ENCODE measurements around the gene BCL7A.
"Not testable (repeated sequence)": the region's sequence is repeated elsewhere in the genome, so short reads cannot be mapped to it uniquely, and the experiment has no call there.

Gene BCL7A

DNA sequence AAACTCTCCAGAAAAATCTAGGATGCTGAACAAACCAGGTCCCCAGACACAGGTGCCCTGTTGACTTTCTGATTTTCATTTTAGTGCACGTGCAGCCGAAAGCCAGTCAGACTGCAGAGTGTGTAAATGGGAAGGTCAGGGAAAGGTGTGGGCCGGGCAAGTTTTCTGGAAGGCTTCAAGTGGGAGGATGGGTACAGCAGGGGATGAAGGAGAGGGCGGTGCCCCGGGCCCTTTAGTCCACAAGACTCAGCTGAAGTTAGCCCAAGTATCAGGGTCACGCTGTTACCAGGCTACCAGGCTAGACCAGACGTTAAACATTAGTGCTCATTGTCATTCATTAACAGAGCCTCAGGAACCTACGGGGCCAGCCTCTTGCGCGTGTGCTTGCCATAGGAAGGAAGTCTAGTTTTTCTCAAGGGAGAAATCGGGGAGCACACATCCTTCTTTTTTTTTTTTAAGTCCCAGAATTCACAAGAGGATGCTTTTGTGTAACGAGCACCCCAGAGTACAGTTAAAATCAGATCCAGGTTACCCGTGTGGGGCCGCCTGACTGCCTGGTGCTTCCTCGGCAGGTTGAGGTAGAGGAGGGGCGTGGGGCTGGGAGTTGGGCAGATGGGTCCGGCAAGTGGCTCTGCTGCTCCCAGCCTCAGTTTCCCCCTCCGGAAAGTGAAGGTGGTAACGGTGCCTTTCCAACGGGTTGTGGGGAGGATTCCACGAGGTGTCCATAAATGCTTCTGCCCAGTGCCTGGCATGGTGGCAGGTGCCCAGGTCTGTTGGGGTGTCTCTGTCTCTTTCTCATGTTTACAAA is 19.1 kb downstream of the BCL7A start:
- Histone ChIP-seq H3K4me2 (ENCODE audit: low read depth, low read length, poor library complexity, severe bottlenecking) (no peak overlapping the region), H3K4me1 (ENCODE audit: insufficient read depth, low read length, poor library complexity, severe bottlenecking) (no peaks in the 10 kb centered on the region), H3K27me3 (ENCODE audit: insufficient read depth, low read length, poor library complexity, severe bottlenecking) (no peaks in the 10 kb centered on the region), H4K20me1 (ENCODE audit: insufficient read depth, low read length, poor library complexity, severe bottlenecking) (no peaks in the 10 kb centered on the region), H3K9ac (ENCODE audit: low read depth, low read length, poor library complexity, severe bottlenecking) (no peak overlapping the region), H2AFZ (ENCODE audit: low read length) (no peak overlapping the region), H3K9me3 (ENCODE audit: insufficient read depth, low read depth, low read length) (no peaks in the 10 kb centered on the region), H3K36me3 (ENCODE audit: insufficient read depth, low read length) (peaks cover 66% of the 10 kb centered on the region; the same call in 1 of the 2 replicates), H3K9me2 (replicated peaks; ENCODE audit: low read depth, low read length) (no peaks in the 10 kb centered on the region), H3K4me3 (ENCODE audit: low read length, poor library complexity, severe bottlenecking) (no peak overlapping the region), H3K79me2 (ENCODE audit: insufficient read depth, low read length) (no peaks in the 10 kb centered on the region), H3F3A (ENCODE audit: low read depth) (no peaks in the 10 kb centered on the region)
- TF ChIP-seq EZH2phosphoT487 (IDR thresholded peaks at IDR 0.05; ENCODE audit: borderline replicate concordance) (no peak), CTCF (conservative IDR thresholded peaks at IDR 0.05; ENCODE audit: low read length) (no peak)

GRCh38 chr12:122041458-122041857 is 19.8 kb downstream of the BCL7A start:
- not testable (repeated sequence) for H3K9me2 ChIP-seq (replicated peaks; ENCODE audit: low read depth, low read length); H3K9ac ChIP-seq (ENCODE audit: low read depth, low read length, poor library complexity, severe bottlenecking); H3K27me3 ChIP-seq (ENCODE audit: insufficient read depth, low read length, poor library complexity, severe bottlenecking); H4K20me1 ChIP-seq (ENCODE audit: insufficient read depth, low read length, poor library complexity, severe bottlenecking); H3K4me3 ChIP-seq (ENCODE audit: low read length, poor library complexity, severe bottlenecking); H3K4me1 ChIP-seq (ENCODE audit: insufficient read depth, low read length, poor library complexity, severe bottlenecking); H3K4me2 ChIP-seq (ENCODE audit: low read depth, low read length, poor library complexity, severe bottlenecking); H3K9me3 ChIP-seq (ENCODE audit: insufficient read depth, low read depth, low read length); H3F3A ChIP-seq (ENCODE audit: low read depth); H3K79me2 ChIP-seq (ENCODE audit: insufficient read depth, low read length); H2AFZ ChIP-seq (ENCODE audit: low read length)
- H3K36me3 ChIP-seq (ENCODE audit: insufficient read depth, low read length) = peaks cover 66% of the 10 kb centered on the region; the same call in 1 of the 2 replicates

DNA sequence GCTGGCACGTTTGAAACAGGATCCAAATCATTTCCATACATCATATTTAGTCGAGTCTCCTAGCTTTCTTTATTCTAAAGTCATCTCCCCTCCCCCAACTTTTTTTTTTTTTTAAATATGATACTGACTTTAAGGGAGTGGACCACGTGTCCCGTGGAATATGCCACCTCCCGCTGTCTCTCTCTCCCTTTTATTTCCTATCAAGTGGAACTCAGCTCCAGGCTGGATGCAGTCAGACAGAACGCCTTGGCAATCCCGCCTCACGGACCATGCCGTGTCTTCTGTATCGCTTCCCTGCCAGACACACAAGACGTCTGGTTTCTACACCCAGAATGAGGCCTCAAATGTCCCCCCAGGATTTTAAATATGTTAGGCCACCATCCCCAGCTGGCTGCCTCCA is 21.2 kb downstream of the BCL7A start:
- Histone ChIP-seq H3K36me3 (ENCODE audit: insufficient read depth, low read length) (peaks cover 59% of the 10 kb centered on the region; the same call in 1 of the 2 replicates), H3K9ac (ENCODE audit: low read depth, low read length, poor library complexity, severe bottlenecking) (no peak overlapping the region)
- TF ChIP-seq CTCF (conservative IDR thresholded peaks at IDR 0.05; ENCODE audit: low read length) = no peak
- no peak for TF ChIP-seq EZH2phosphoT487 (IDR thresholded peaks at IDR 0.05; ENCODE audit: borderline replicate concordance)

GRCh38 chr12:122043476-122043875 is 21.8 kb downstream of the BCL7A start:
- peaks cover 57% of the 10 kb centered on the region; the same call in 1 of the 2 replicates for H3K36me3 ChIP-seq (ENCODE audit: insufficient read depth, low read length)
- H3K4me1 ChIP-seq (ENCODE audit: insufficient read depth, low read length, poor library complexity, severe bottlenecking) = no peaks in the 10 kb centered on the region
- H3K9me3 ChIP-seq (ENCODE audit: insufficient read depth, low read depth, low read length) = no peaks in the 10 kb centered on the region
- no peaks in the 10 kb centered on the region for H3K9me2 ChIP-seq (replicated peaks; ENCODE audit: low read depth, low read length)
- H3F3A ChIP-seq (ENCODE audit: low read depth) = no peaks in the 10 kb centered on the region
- H3K27me3 ChIP-seq (ENCODE audit: insufficient read depth, low read length, poor library complexity, severe bottlenecking) = no peaks in the 10 kb centered on the region
- TF ChIP-seq CTCF (conservative IDR thresholded peaks at IDR 0.05; ENCODE audit: low read length) = no peak
- TF ChIP-seq EZH2phosphoT487 (IDR thresholded peaks at IDR 0.05; ENCODE audit: borderline replicate concordance) = no peak
- no peak overlapping the region for H3K4me3 ChIP-seq (ENCODE audit: low read length, poor library complexity, severe bottlenecking)
- H3K79me2 ChIP-seq (ENCODE audit: insufficient read depth, low read length) = no peaks in the 10 kb centered on the region
- no peak overlapping the region for H3K4me2 ChIP-seq (ENCODE audit: low read depth, low read length, poor library complexity, severe bottlenecking)
- no peaks in the 10 kb centered on the region for H4K20me1 ChIP-seq (ENCODE audit: insufficient read depth, low read length, poor library complexity, severe bottlenecking)
- no peak overlapping the region for H2AFZ ChIP-seq (ENCODE audit: low read length)
- no peak overlapping the region for H3K9ac ChIP-seq (ENCODE audit: low read depth, low read length, poor library complexity, severe bottlenecking)

More for the DNA sequence above, 21.2 kb downstream of the BCL7A start:
- H3K79me2 ChIP-seq (ENCODE audit: insufficient read depth, low read length) = no peaks in the 10 kb centered on the region
- no peak overlapping the region for H3K4me3 ChIP-seq (ENCODE audit: low read length, poor library complexity, severe bottlenecking)
- no peaks in the 10 kb centered on the region for H3K27me3 ChIP-seq (ENCODE audit: insufficient read depth, low read length, poor library complexity, severe bottlenecking)
- no peaks in the 10 kb centered on the region for H3F3A ChIP-seq (ENCODE audit: low read depth)
- no peak overlapping the region for H2AFZ ChIP-seq (ENCODE audit: low read length)
- H3K9me3 ChIP-seq (ENCODE audit: insufficient read depth, low read depth, low read length) = no peaks in the 10 kb centered on the region
- no peaks in the 10 kb centered on the region for H4K20me1 ChIP-seq (ENCODE audit: insufficient read depth, low read length, poor library complexity, severe bottlenecking)
- H3K4me2 ChIP-seq (ENCODE audit: low read depth, low read length, poor library complexity, severe bottlenecking) = no peak overlapping the region
- no peaks in the 10 kb centered on the region for H3K4me1 ChIP-seq (ENCODE audit: insufficient read depth, low read length, poor library complexity, severe bottlenecking)
- H3K9me2 ChIP-seq (replicated peaks; ENCODE audit: low read depth, low read length) = no peaks in the 10 kb centered on the region
